Loucy (cell line): ENCODE measurements around the gene UBE2O.

Source experiments
- CTCF ChIP-seq: fragments of 200-600 bp; sonication (generic); conservative IDR thresholded peaks from 2 replicates; pipeline ENCODE4 v1.5.1; 2014; ENCODE audit warnings: mild to moderate bottlenecking, antibody characterized with exemption, low read length
- EZH2phosphoT487 ChIP-seq: fragments of 200-600 bp; IDR thresholded peaks from 2 replicates; pipeline ENCODE4 v1.6.1; 2018; ENCODE audit warnings: antibody characterized with exemption, mild to moderate bottlenecking, moderate library complexity, borderline replicate concordance

- TF ChIP-seq CTCF (no peak), EZH2phosphoT487 (no peak)
Observed at GRCh38 chr17:76405967-76406647, 46.8 kb downstream of the UBE2O start.
